Hepatocyte (in vitro differentiated cells): ENCODE measurements around the gene GSN. TPM values are rescaled to one million over a fixed set of nuclear protein-coding genes. Genes with fewer than 3 reads are reported as not detected.

ENCODE experiments used
- DNase-seq: peaks from one replicate; pipeline ENCODE4 v3.0.0-alpha.2; 2016; ENCODE audit warnings: low spot score
- H2AFZ ChIP-seq: fragments of 200-600 bp; sonication (generic); 2 replicates; pipeline ENCODE4 v1.6.0; 2016; ENCODE audit warnings: antibody characterized with exemption, mild to moderate bottlenecking
- H3K27ac ChIP-seq: fragments of 200-600 bp; sonication (generic); 2 replicates; pipeline ENCODE4 v1.5.1; 2016; ENCODE audit warnings: mild to moderate bottlenecking
- H3K27me3 ChIP-seq: fragments of 200-600 bp; sonication (generic); 2 replicates; pipeline ENCODE4 v1.6.1; 2016
- H3K36me3 ChIP-seq: fragments of 200-600 bp; sonication (generic); replicated peaks from 2 replicates; pipeline ENCODE4 v1.5.1; 2016; ENCODE audit warnings: low read depth; ENCODE audit not compliant: insufficient read depth
- H3K4me1 ChIP-seq: fragments of 200-600 bp; sonication (generic); 2 replicates; pipeline ENCODE4 v1.5.1; 2016; ENCODE audit warnings: mild to moderate bottlenecking, moderate library complexity; ENCODE audit not compliant: insufficient read depth
- H3K4me2 ChIP-seq: fragments of 200-600 bp; sonication (generic); 2 replicates; pipeline ENCODE4 v1.6.0; 2016
- H3K4me3 ChIP-seq: fragments of 200-600 bp; sonication (generic); 2 replicates; pipeline ENCODE4 v1.5.1; 2016; ENCODE audit warnings: mild to moderate bottlenecking
- H3K79me2 ChIP-seq: fragments of 200-600 bp; sonication (generic); 2 replicates; pipeline ENCODE4 v1.6.0; 2017; ENCODE audit warnings: mild to moderate bottlenecking
- H3K9me2 ChIP-seq: fragments of 200-600 bp; sonication (generic); replicated peaks from 2 replicates; pipeline ENCODE4 v1.6.0; 2017; ENCODE audit warnings: mild to moderate bottlenecking; ENCODE audit not compliant: insufficient read depth
- H3K9me3 ChIP-seq: fragments of 200-600 bp; sonication (generic); 2 replicates; pipeline ENCODE4 v1.5.1; 2016; ENCODE audit warnings: low read depth, mild to moderate bottlenecking
- H4K20me1 ChIP-seq: fragments of 200-600 bp; sonication (generic); 2 replicates; pipeline ENCODE4 v1.6.0; 2016; ENCODE audit warnings: mild to moderate bottlenecking; ENCODE audit not compliant: insufficient read depth, poor library complexity, severe bottlenecking
- EZH2 ChIP-seq: fragments of 200-600 bp; sonication (generic); IDR thresholded peaks from 2 replicates; pipeline ENCODE4 v1.6.1; 2016; ENCODE audit warnings: antibody characterized with exemption, mild to moderate bottlenecking, borderline replicate concordance
- EZH2phosphoT487 ChIP-seq: fragments of 200-600 bp; sonication (generic); IDR thresholded peaks from one replicate; pipeline ENCODE4 v1.6.1; 2018; ENCODE audit warnings: antibody characterized with exemption, mild to moderate bottlenecking, low read depth, moderate library complexity; ENCODE audit not compliant: unreplicated experiment, severe bottlenecking
- WGBS: methylation state at CpG from one replicate; pipeline ENCODE4 v1.1.6; 2016; ENCODE audit warnings: low lambda C conversion rate; ENCODE audit errors: missing lambda C conversion rate; 5-methylcytosine and 5-hydroxymethylcytosine counted together
- polyA plus RNA-seq: library from polyadenylated mRNA; unstranded; fragments of >200 nt; fragmentation: Nextera tagmentation; extraction: Ambion mirVana; gene quantifications from 2 replicates; pipeline ENCODE4 v1.2.1, GENCODE V29; 2016
- total RNA-seq: library from RNA; depleted of rRNA; stranded (reverse); fragments of >200 nt; gene quantifications from 2 replicates; pipeline ENCODE4 v1.2.3, GENCODE V29; 2014
- TF ChIP-seq, protein P1 (sequence below): fragments of 200-600 bp; sonication (generic); IDR thresholded peaks from 2 replicates; pipeline ENCODE4 v1.5.1; 2016; ENCODE audit warnings: antibody characterized with exemption, mild to moderate bottlenecking; ENCODE audit not compliant: poor library complexity

GSN gene
- total and polyA plus RNA-seq, 2 experiments from 2014 or later: 396 to 404 TPM

DNA sequence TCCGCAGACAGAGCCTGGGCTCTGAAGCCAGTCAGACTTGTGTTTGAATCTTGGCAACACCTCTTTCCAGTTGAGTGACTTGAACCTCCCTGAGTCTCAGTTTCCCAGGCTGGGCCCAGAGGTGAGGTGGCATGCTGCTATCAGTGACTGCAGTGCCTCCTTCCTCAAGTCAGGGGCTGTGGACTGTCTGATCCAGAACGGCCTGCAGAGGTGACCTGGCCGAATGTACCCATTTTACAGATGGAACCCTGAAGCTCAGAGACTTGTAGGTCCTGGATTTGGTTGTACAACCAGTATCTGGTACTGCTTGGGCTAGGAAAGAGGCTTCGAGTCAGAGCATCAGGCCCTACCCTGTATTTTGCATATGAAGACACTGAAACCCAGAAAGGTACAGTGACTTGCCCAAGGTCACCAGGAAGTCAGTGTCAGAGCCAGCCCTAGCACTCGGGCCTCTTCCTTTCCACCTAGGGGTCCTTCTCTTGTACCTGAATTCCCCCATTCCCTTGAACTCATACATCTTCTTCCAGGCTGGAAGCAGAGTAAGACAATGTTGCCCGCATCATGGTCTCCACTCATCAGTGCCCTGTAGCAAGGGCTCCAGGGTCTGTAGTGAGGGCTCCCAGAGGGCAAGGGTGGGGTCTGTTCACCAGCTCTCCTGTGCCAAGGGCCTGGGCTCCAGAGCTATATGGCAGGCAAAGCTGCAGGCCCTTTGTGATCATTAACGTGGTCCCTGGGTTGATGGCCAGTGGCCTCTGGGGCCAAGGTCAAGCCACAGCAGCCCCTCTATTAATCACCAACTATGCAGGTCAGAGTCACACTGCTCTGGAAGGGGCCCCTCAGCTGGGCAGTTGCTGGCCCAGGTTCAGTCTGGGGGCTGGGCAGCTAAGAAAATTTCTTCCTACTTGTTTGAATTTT lies 28.5 kb downstream of the GSN start:
- Histone ChIP-seq H3K27me3 (no peaks in the 10 kb centered on the region), H3K9me3 (no peaks in the 10 kb centered on the region), H2AFZ (no peak overlapping the region), H3K79me2 (peaks cover 25% of the 10 kb centered on the region), H3K4me3 (no peak overlapping the region), H4K20me1 (no peaks in the 10 kb centered on the region), H3K36me3 (no peaks in the 10 kb centered on the region), H3K4me1 (peaks cover 34% of the 10 kb centered on the region), H3K27ac (no peak overlapping the region), H3K9me2 (no peaks in the 10 kb centered on the region), H3K4me2 (peak overlapping the region; percentile 5)
- DNase-seq: no peak
- TF ChIP-seq EZH2 (no peak), EZH2phosphoT487 (no peak)
- TF ChIP-seq, protein P1, sequence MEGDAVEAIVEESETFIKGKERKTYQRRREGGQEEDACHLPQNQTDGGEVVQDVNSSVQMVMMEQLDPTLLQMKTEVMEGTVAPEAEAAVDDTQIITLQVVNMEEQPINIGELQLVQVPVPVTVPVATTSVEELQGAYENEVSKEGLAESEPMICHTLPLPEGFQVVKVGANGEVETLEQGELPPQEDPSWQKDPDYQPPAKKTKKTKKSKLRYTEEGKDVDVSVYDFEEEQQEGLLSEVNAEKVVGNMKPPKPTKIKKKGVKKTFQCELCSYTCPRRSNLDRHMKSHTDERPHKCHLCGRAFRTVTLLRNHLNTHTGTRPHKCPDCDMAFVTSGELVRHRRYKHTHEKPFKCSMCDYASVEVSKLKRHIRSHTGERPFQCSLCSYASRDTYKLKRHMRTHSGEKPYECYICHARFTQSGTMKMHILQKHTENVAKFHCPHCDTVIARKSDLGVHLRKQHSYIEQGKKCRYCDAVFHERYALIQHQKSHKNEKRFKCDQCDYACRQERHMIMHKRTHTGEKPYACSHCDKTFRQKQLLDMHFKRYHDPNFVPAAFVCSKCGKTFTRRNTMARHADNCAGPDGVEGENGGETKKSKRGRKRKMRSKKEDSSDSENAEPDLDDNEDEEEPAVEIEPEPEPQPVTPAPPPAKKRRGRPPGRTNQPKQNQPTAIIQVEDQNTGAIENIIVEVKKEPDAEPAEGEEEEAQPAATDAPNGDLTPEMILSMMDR: no peak
- WGBS: 92% methylated on average over 7 of the region's 7 CpGs

DNA sequence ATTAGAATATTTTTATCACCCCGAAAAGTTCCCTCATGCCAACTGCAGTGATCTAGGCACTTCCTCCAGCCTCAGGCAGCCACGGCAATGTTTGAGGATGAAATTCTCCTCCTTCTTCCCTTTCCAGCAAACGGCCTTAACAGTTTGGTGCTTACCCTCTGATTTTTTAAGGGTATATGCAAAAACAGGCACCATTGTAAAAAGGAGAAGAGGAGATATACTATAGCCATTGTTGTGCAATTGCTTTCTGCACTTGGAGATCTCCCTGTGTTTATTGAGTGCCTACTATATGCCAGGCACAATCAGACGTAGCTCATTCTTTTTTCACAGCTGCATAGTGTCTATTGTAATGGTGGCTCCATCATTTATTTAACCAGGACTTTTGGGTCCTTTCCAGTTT lies 29.4 kb downstream of the GSN start:
- no peak for TF ChIP-seq EZH2
- no peak for TF ChIP-seq EZH2phosphoT487
- TF ChIP-seq, protein P1: no peak
- Histone ChIP-seq H3K36me3 (no peaks in the 10 kb centered on the region), H3K79me2 (peaks cover 20% of the 10 kb centered on the region), H3K4me3 (no peak overlapping the region), H2AFZ (no peak overlapping the region), H3K4me1 (peaks cover 34% of the 10 kb centered on the region), H3K27me3 (no peaks in the 10 kb centered on the region), H3K9me3 (no peaks in the 10 kb centered on the region), H3K27ac (peak overlapping the region; percentile 75), H4K20me1 (no peaks in the 10 kb centered on the region), H3K4me2 (no peak overlapping the region), H3K9me2 (no peaks in the 10 kb centered on the region)
- 77% methylated on average over 4 of the region's 4 CpGs for WGBS
- no peak for DNase-seq

DNA sequence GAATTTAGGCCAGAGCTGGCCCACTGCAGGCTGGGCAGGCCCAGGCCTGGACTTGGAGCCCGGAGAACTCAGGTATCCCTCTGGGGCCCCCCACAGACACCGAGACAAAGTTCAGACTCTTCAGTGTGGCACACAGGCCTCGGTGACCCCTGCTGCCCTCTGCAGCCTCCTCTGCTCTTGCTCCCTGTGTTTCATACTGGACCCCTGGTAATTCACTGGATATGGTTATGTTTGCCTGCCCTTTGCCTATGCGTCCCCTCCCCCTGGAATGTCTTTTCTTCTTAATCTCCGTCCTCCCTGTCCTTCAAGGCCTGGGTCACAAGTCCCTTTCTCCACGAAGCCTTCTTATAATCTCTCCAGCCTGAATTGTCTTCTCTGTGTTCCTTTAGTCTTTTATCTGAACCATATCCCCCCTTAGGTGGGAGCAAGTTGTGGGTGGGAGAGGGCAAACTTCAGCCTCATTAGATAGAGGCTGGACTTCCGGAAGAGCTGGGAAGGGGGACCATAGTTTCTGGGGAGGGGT lies 30.1 kb downstream of the GSN start:
- no peaks in the 10 kb centered on the region for H3K9me3 ChIP-seq
- H2AFZ ChIP-seq: no peak overlapping the region
- H3K4me1 ChIP-seq: peaks cover 34% of the 10 kb centered on the region
- H3K36me3 ChIP-seq: no peaks in the 10 kb centered on the region
- DNase-seq: no peak
- H3K27ac ChIP-seq: peak overlapping the region; percentile 75
- no peaks in the 10 kb centered on the region for H3K9me2 ChIP-seq
- WGBS: 58% methylated on average over 7 of the region's 7 CpGs
- no peak overlapping the region for H3K4me2 ChIP-seq
- no peaks in the 10 kb centered on the region for H4K20me1 ChIP-seq
- TF ChIP-seq EZH2: no peak
- TF ChIP-seq EZH2phosphoT487: no peak
- TF ChIP-seq, protein P1: no peak
- H3K27me3 ChIP-seq: no peaks in the 10 kb centered on the region
- no peak overlapping the region for H3K4me3 ChIP-seq
- H3K79me2 ChIP-seq: peaks cover 14% of the 10 kb centered on the region
